Measurements from ENCODE around the gene RAI14.

GRCh38 chr5:34844999-34845398, 188.9 kb downstream of the RAI14 start:
- TF ChIP-seq BHLHE40 (IDR thresholded peaks at IDR 0.05; ENCODE audit: borderline replicate concordance) = no peak
- no peak for TF ChIP-seq NFRKB (IDR thresholded peaks at IDR 0.05)
- no peak for TF ChIP-seq TARDBP (IDR thresholded peaks at IDR 0.05)
- no peak for TF ChIP-seq HDGF (IDR thresholded peaks at IDR 0.05; ENCODE audit: borderline replicate concordance)
- no peak for TF ChIP-seq SUZ12 (IDR thresholded peaks at IDR 0.05)
- TF ChIP-seq FOXK2 (IDR thresholded peaks at IDR 0.05) = no peak
- no peak for TF ChIP-seq CTBP1 (IDR thresholded peaks at IDR 0.05; ENCODE audit: borderline replicate concordance)
- no peak for TF ChIP-seq SP1 (IDR thresholded peaks at IDR 0.05)
- TF ChIP-seq ELF4 (IDR thresholded peaks at IDR 0.05) = no peak
- no peak for TF ChIP-seq FOXA1 (IDR thresholded peaks at IDR 0.05)

All from HEK293T (cell line).